Ramos (cell line): Measurements from ENCODE around the gene MYBPC2.
"Not testable (repeated sequence)": the region's sequence is repeated elsewhere in the genome, so short reads cannot be mapped to it uniquely, and the experiment has no call there.

Source experiments
- in situ Hi-C: fragments of 300-500 bp; cut with MboI; formaldehyde crosslinking; loops from one replicate; pipeline ENCODE4 v1.14.3; 2022; ENCODE audit warnings: low sequenced_read_pairs; ENCODE audit not compliant: unreplicated experiment

MYBPC2 gene

GRCh38 chr19:50432221-50433028, at the start of gene MYBPC2:
Gene MYBPC2 (plus strand): TSS chr19:50432892. CDS start chr19:50432954, 62 bp downstream.
- in situ Hi-C loops, result no loop called here

- in situ Hi-C loops, result no loop called here
These were observed 49.5 kb upstream of the MYBPC2 start for GRCh38 chr19:50383001-50383851.

GRCh38 chr19:50383852-50384684, 48.6 kb upstream of the MYBPC2 start, which contains the start of gene POLD1:
Gene POLD1 (plus strand): TSS chr19:50384347. CDS start chr19:50398852, 14,505 bp downstream.
- in situ Hi-C loops, result no loop called here

- in situ Hi-C loops, result no loop called here
These were observed 47.8 kb upstream of the MYBPC2 start for GRCh38 chr19:50384685-50385535.

- in situ Hi-C loops, result no loop called here
These were observed 45.4 kb upstream of the MYBPC2 start for GRCh38 chr19:50387176-50387867.

GRCh38 chr19:50387868-50388245, 44.8 kb upstream of the MYBPC2 start:
- in situ Hi-C loops, result no loop called here

- in situ Hi-C loops, result not testable (repeated sequence)
These were observed 42.4 kb upstream of the MYBPC2 start for GRCh38 chr19:50390295-50390694.

- in situ Hi-C loops, result not testable (repeated sequence)
These were observed 41.7 kb upstream of the MYBPC2 start for GRCh38 chr19:50390952-50391351.

GRCh38 chr19:50392759-50393158, 39.9 kb upstream of the MYBPC2 start:
- in situ Hi-C loops, result no loop called here

- in situ Hi-C loops, result no loop called here
These were observed 39.1 kb upstream of the MYBPC2 start for GRCh38 chr19:50393589-50393988.

- in situ Hi-C loops, result no loop called here
These were observed 38.7 kb upstream of the MYBPC2 start for GRCh38 chr19:50394017-50394416.

GRCh38 chr19:50398675-50399367, 33.9 kb upstream of the MYBPC2 start:
- in situ Hi-C loops, result no loop called here

GRCh38 chr19:50399368-50399745, 33.3 kb upstream of the MYBPC2 start:
- in situ Hi-C loops, result no loop called here

- in situ Hi-C loops, result no loop called here
These were observed 30.9 kb upstream of the MYBPC2 start for GRCh38 chr19:50401605-50402450.

GRCh38 chr19:50402544-50403301, 30.0 kb upstream of the MYBPC2 start:
- in situ Hi-C loops, result no loop called here

GRCh38 chr19:50406156-50406820, 26.4 kb upstream of the MYBPC2 start:
- in situ Hi-C loops, result no loop called here
